ENCODE measurements around the gene EVA1B. TPM values are rescaled to one million over a fixed set of nuclear protein-coding genes. Genes with fewer than 3 reads are reported as not detected.

The EVA1B gene
- total RNA-seq, 1 experiment from 2014 or later = 5.5 TPM

DNA sequence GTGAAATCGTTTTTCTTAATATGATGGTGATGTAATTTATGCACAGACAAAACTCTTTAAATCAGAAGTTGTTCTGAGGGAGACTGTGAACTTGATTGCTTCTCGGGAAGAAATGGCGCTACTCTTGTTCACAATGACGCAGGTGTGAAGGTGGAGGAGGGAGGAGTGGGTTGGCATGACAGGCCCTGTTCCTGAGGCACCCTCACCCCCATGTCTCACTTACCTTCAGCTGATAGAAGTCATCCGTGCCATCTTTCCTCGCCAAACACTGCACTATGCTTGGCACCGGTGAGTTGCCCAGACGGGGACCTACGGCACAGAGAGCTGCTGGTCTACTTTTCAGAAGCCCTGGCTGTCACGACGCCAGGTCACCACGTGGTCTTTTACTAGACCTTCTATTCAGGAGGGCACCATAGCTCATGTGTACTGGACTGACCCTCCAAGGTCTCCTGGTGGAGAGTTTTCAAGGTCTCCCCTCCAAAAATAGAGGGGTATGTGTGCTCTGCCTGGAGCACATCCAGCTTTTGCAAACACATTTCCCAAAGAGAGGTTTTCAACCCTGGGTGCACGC lies 35.2 kb upstream of the EVA1B start:
- H3K27ac ChIP-seq (ENCODE audit: insufficient read length, low read depth, low read length) = no peak overlapping the region
- no peak overlapping the region for H3T11ph ChIP-seq (ENCODE audit: low read length)
- H2BK12ac ChIP-seq (ENCODE audit: insufficient read length, low read depth, low read length) = no peak overlapping the region
- no peak for DNase-seq
- Mint-ChIP-seq H3K4me1 (no peaks in the 10 kb centered on the region), H3K36me3 (ENCODE audit: insufficient read depth in 1 of 3, low read depth in 3 of 3) (peaks cover 12 to 53% (median 40%) of the 10 kb centered on the region in 3 experiments), H3K27ac (no peak overlapping the region; a peak in 1 of 7 replicates), H3K9me3 (no peaks in the 10 kb centered on the region), H3K4me3 (no peak overlapping the region), H3K27me3 (ENCODE audit: low read depth) (no peaks in the 10 kb centered on the region)
- no peak overlapping the region for H3K4me2 ChIP-seq (ENCODE audit: insufficient read depth, insufficient read length, low read length)
- WGBS (ENCODE audit: extremely low coverage, insufficient read length, low lambda C conversion rate) = no CpG with 5 or more reads among the region's 13 CpGs
- no peak overlapping the region for H4K5ac ChIP-seq (ENCODE audit: insufficient read length, low read depth, low read length)
- H3K79me2 ChIP-seq (ENCODE audit: insufficient read depth, low read length) = no peaks in the 10 kb centered on the region
- H2AFZ ChIP-seq (ENCODE audit: low read length) = no peak overlapping the region
- H3K18ac ChIP-seq (ENCODE audit: insufficient read length, low read depth, low read length) = no peak overlapping the region
- no peak overlapping the region for H2BK20ac ChIP-seq (ENCODE audit: low read depth, low read length, poor library complexity, severe bottlenecking)
- H3K56ac ChIP-seq (ENCODE audit: insufficient read length, low read depth, low read length) = no peak overlapping the region
- H3K4ac ChIP-seq (ENCODE audit: low read depth, low read length) = no peak overlapping the region
- H2AK5ac ChIP-seq (ENCODE audit: insufficient read length, low read length) = no peak overlapping the region
- H2BK15ac ChIP-seq (ENCODE audit: low read depth, low read length) = no peak overlapping the region
- H4K20me1 ChIP-seq (ENCODE audit: control insufficient read depth, insufficient read depth, insufficient read length) = no peaks in the 10 kb centered on the region
- H4K91ac ChIP-seq (ENCODE audit: insufficient read length, low read depth, low read length) = no peak overlapping the region
- no peaks in the 10 kb centered on the region for H3K23me2 ChIP-seq (ENCODE audit: insufficient read length, low read depth, low read length, poor library complexity, severe bottlenecking)
- H3K23ac ChIP-seq (ENCODE audit: insufficient read length, low read depth, low read length) = no peak overlapping the region
- H4K8ac ChIP-seq (replicated peaks; ENCODE audit: insufficient read length, low read depth, low read length) = no peak overlapping the region
- H3K14ac ChIP-seq (ENCODE audit: insufficient read depth, low read length) = no peak overlapping the region; the same call in 1 of the 2 replicates
- no peaks in the 10 kb centered on the region for H3K9me3 ChIP-seq (ENCODE audit: control insufficient read depth, low read depth, low read length)
- no peaks in the 10 kb centered on the region for H3K4me1 ChIP-seq (ENCODE audit: insufficient read depth, low read length)
- H3K27me3 ChIP-seq (ENCODE audit: insufficient read depth, low read length) = no peaks in the 10 kb centered on the region
- H2BK5ac ChIP-seq (ENCODE audit: insufficient read length, low read length) = no peak overlapping the region
- H3K79me1 ChIP-seq (ENCODE audit: insufficient read depth, low read depth, low read length, poor library complexity, severe bottlenecking) = no peaks in the 10 kb centered on the region
- TF ChIP-seq, protein P1, sequence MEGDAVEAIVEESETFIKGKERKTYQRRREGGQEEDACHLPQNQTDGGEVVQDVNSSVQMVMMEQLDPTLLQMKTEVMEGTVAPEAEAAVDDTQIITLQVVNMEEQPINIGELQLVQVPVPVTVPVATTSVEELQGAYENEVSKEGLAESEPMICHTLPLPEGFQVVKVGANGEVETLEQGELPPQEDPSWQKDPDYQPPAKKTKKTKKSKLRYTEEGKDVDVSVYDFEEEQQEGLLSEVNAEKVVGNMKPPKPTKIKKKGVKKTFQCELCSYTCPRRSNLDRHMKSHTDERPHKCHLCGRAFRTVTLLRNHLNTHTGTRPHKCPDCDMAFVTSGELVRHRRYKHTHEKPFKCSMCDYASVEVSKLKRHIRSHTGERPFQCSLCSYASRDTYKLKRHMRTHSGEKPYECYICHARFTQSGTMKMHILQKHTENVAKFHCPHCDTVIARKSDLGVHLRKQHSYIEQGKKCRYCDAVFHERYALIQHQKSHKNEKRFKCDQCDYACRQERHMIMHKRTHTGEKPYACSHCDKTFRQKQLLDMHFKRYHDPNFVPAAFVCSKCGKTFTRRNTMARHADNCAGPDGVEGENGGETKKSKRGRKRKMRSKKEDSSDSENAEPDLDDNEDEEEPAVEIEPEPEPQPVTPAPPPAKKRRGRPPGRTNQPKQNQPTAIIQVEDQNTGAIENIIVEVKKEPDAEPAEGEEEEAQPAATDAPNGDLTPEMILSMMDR (conservative IDR thresholded peaks at IDR 0.05) = no peak
- H3K9ac ChIP-seq (ENCODE audit: extremely low read depth, insufficient read length, low read length) = no peak overlapping the region
- no peak overlapping the region for H2BK120ac ChIP-seq (ENCODE audit: low read depth, low read length, poor library complexity, severe bottlenecking)

All from H9 (cell line).